NB4 (cell line): Measurements from ENCODE around the gene CMIP.
"Not testable (repeated sequence)": the region's sequence is repeated elsewhere in the genome, so short reads cannot be mapped to it uniquely, and the experiment has no call there.

Experiments
- POLR2A ChIP-seq: IDR thresholded peaks from 2 replicates; pipeline ENCODE4 v1.6.1; 2011; ENCODE audit warnings: mild to moderate bottlenecking; ENCODE audit not compliant: insufficient read length; ENCODE audit errors: extremely low read depth
- TF ChIP-seq, protein P1 (sequence below): IDR thresholded peaks from one replicate; pipeline ENCODE4 v1.5.1; 2012; ENCODE audit warnings: low read depth, low read length

DNA sequence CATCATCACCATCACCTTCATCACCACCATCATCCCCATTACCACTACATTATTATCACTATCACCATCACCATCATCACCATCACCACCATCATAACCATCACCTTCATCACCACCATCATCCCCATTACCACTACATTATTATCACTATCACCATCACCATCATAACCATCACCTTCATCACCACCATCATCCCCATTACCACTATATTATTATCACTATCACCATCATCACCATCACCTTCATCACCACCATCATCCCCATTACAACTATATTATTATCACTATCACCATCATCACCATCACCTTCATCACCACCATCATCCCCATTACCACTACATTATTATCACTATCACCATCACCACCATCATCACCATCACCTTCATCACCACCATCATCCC is 132.7 kb downstream of the CMIP start:
- TF ChIP-seq, protein P1, sequence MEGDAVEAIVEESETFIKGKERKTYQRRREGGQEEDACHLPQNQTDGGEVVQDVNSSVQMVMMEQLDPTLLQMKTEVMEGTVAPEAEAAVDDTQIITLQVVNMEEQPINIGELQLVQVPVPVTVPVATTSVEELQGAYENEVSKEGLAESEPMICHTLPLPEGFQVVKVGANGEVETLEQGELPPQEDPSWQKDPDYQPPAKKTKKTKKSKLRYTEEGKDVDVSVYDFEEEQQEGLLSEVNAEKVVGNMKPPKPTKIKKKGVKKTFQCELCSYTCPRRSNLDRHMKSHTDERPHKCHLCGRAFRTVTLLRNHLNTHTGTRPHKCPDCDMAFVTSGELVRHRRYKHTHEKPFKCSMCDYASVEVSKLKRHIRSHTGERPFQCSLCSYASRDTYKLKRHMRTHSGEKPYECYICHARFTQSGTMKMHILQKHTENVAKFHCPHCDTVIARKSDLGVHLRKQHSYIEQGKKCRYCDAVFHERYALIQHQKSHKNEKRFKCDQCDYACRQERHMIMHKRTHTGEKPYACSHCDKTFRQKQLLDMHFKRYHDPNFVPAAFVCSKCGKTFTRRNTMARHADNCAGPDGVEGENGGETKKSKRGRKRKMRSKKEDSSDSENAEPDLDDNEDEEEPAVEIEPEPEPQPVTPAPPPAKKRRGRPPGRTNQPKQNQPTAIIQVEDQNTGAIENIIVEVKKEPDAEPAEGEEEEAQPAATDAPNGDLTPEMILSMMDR, result not testable (repeated sequence)
- TF ChIP-seq POLR2A, result not testable (repeated sequence)
